ENCODE data around the gene KLRK1.
"Not testable (repeated sequence)": the region's sequence is repeated elsewhere in the genome, so short reads cannot be mapped to it uniquely, and the experiment has no call there.

Gene KLRK1

DNA sequence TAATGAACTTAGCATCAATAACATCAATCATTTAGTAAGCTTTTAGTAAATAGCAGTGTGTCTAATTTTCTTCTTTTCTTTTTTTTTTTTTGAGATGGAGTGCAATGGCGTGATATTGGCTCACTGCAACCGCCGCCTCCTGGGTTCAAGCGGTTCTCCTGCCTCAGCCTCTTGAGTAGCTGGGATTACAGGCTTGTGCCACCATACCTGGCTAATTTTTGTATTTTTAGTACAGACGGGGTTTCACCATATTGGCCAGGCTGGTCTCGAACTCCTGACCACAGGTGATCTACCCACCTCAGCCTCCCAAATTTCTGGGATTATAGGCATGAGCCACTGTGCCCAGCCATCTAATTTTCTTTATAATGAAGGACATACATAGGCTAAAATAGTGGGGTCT, 2.3 kb downstream of the KLRK1 start:
- DNase-seq, result not testable (repeated sequence)

GRCh38 chr12:10386857-10387256, 3.0 kb downstream of the KLRK1 start:
- DNase-seq, result no peak

GRCh38 chr12:10385166-10385613, 4.7 kb downstream of the KLRK1 start:
- DNase-seq, result no peak

DNA sequence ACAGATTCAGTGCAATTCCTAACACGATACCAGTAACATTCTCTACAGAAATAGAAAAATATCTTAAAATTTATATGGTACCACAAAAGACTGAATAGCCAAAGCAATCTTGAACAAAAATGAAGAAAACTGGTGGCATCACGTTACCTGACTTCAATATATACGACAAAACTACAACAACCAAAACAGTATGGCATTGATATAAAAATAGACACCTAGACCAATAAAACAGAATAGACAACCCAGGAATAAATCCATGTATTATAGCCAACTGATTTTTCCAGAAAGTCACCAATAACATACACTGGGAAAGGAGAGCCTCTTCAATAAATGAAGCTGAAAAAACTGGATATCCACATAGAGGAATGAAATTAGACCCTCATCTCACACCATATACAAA, 5.7 kb downstream of the KLRK1 start:
- no peak for DNase-seq

DNA sequence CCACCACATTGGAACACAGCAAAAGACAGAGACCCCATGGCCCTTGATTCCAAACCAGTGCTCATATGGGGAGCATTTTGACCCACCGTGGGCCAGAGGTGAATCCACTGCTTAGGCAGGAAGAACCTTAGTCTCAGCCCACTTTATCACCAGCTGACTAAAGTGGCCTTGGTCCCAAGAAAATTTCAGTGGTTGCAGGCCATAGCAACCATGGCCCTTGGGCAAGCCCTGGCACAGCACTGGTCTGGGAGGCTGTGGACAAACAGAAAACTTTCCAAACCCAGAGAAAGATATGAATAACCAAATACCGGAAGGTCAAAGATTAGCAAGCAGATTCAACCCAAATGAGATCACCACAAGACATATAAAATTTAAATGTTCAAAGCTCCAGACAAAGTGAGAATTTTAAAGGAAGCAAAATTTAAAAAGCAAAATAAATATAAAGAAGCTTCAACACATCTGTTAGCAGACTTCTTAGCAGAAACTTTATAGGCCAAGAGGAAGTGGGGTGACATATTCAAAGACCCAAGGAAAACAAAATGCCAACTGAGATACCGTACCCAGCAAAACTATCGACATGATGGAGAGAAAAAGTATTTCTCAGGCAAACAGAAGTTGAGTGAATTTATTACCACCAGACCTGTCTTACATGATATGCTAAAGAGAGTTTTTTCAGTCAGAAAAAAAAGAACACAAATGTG, 7.8 kb downstream of the KLRK1 start:
- no peak for DNase-seq

- DNase-seq, result not testable (repeated sequence)
Observed at GRCh38 chr12:10378737-10379136, 11.1 kb downstream of the KLRK1 start.

DNA sequence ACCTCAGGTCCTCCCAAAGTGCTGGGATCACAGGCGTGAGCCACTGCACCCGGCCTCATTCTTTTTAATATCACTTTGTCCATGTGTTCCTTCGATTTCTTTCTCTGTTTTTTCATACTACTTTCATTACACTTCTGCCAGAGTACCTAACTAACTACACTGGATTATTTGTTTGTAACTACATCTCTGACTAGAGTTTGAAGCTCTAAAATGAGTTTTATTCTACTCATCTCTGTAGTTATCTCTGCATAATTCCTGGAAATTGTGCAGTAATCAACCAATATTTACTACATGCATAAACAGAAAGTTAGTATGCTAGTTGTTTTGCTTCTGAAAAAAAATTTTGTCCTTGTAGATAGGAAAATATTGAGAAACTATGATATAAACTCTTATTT, 15.2 kb downstream of the KLRK1 start:
- DNase-seq, result no peak

DNA sequence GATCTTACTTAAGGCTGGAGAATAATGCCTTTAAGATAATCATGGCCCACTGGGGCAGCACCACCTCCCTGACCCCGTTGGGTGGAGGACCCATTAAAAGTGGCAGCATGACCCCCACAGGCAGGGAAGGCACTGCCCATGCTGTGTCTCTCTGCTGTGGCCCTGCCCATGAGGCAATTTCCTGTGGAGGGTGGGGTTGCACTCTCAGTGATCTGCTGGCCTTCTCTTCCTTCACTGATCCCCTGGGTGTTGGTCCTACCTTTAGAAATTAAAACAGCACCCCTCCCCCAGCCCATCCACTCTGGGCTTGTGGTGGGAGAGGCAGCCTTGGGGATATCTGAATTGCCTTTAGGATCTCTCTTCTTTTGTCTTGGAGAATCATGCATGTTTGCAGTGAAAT, 17.3 kb downstream of the KLRK1 start:
- DNase-seq, result no peak

- not testable (repeated sequence) for DNase-seq
Observed at GRCh38 chr12:10371893-10372535, 17.8 kb downstream of the KLRK1 start.

DNA sequence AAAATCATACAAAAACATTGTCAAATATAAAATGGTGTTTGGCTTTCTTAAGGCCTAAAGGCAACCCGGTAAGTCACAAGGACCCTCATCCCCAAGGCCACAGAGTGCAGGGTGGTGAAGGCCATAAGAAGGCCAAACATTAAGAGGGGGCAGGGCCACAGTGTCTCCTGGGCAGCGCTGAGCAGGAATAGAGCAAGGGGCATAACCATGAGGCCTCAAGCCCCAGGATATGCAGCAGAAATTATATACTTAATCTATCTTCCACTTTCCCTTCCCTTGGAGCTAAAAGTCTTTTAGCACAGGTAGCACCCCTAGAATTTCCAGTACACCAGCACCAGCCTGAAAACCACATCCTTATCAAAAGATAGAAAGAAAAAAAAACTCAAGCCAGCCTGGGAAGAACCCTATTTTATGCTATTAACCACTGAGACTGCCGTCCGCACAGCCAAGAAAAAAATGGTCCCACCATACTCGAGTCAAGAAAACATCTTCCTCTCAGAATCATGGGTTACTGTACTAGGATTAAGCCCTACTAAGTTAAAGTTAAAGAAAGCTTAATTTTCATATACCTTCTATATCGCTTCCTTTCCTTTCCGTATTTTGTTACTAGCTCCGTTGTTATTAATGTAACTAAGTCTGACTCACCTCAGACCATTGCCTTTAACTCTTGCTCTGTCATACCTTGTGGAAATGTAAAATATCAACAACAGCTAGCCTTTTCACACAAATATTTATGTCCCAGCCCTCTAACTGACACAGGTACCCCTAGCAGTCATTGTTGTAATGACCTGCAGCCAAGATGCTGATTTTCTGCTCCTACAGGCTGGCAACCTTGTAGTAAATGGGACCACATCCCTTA, 20.1 kb downstream of the KLRK1 start:
- DNase-seq, result no peak

DNA sequence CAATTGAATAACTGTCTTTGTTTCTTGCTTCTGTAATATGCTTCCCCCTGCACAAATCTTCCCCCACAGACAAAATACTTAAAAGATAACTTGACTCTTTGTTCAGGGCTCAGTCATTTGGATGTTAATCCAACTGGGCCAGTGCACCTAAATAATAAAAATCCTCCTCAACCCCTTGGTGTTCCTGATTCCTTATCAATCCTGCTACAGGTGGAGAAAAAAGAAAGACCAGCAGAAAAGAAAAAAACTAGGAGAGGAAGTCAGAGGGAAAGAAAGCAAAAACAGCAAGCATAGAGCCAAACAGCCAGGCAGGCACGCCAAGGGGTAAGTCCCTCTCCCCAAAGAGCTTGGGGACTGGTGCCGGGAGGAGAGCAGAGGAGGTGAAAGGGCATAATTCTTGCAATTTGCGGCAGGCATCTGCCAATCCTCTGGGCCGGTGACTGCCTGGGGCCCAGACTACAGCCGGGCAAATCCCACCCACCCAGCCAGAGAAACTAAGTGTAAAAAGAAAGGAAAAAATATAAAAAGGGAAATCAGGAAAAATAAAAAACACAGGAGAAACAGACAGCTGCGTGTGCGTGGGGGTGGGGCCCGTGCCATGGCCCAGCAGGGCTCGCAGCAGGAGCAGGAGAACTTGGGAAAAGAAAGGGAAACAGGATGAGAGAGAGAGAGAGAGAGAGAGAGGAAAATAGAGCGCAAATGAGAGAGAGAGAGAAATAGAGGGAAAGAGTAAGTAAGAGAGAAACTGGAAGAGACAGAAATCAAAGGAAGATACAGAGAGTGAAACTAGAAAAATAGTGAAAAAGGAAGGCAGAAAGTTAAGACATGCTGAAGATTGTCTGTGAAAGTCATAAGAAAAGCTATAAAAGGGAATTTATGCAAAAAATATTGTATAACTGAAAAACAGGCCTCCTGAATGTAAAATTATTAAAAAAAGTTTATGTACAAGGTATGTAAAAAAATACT, 21.4 kb downstream of the KLRK1 start:
- DNase-seq, result no peak

DNA sequence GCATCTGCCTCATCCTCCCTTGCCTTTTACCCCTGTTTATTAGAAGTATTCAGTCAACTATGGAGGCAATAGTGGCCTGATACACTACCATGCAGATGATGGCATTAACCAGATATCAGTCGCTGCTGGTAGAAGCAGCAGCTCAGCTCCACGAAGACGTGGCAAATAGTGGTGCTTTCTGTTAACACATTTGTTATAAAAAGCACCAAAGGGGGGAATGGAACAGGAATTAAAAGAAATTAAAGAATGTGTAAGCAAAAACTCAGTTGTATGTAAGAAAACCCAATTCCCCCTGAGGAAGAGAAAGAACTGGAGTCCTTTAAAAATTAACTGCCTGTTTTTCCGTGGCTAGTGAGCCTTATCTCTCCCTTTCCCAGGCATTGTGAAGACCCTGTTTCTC, 22.1 kb downstream of the KLRK1 start:
- not testable (repeated sequence) for DNase-seq

DNA sequence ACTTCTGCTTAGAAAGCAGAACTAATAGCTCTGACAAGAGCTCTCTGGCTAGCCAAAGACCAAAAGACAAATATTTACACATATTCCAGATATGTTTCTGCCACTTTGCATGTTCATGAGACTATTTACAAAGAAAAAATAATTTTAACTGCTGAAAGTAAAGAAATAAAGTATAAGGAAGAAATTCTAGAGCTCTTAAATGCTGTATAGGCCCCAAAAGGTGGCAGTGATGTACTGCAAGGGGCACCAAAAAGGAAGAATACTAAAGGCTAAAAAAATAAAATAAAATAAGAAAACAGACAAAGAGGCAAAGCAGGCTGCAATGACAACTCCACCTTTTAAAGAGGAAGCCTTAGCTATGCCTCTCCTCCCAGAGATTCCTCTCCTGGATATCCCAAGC, 23.0 kb downstream of the KLRK1 start:
- DNase-seq, result peak; percentile 45

- peak; percentile 56 for DNase-seq
Observed at GRCh38 chr12:10365696-10366405, 24.0 kb downstream of the KLRK1 start.

DNA sequence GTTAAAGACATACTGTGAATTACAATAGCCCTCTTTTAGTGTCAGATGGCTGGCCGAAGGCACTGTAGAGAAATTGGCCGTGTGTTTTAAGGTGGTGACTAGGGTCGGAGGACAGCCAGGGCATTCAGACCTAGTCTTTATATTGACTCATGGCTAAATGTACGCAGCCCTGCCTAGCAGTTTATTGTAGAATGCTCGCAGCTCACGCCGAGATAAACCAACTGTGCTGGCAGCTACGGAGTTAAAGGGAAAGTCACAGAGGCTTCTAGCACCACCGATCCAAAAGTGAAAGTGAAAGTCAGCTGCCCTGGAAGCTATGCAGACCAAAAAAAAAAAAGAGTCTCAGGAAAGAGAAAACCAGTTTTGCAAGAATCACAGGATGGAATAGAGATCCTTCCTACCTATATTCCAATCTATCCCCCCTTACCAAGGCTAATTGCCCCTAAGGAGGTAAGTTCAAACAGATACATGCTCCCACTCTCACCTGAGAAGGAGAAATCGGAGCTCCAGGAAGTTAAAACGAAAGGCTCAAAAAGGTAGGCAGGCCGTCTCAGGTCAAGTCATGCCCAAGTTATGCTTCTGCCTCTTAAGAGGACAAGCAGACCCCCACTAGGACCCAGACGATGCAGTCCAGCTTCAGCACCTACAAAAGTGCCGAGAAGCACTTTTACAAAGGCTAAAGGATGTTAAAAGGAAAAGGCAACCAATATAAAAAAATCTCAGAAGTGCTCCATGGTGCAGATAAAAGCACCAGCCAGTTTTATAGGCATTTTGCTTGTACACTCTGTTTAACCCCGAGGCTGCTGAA, 24.8 kb downstream of the KLRK1 start:
- peak; percentile 89 for DNase-seq

DNA sequence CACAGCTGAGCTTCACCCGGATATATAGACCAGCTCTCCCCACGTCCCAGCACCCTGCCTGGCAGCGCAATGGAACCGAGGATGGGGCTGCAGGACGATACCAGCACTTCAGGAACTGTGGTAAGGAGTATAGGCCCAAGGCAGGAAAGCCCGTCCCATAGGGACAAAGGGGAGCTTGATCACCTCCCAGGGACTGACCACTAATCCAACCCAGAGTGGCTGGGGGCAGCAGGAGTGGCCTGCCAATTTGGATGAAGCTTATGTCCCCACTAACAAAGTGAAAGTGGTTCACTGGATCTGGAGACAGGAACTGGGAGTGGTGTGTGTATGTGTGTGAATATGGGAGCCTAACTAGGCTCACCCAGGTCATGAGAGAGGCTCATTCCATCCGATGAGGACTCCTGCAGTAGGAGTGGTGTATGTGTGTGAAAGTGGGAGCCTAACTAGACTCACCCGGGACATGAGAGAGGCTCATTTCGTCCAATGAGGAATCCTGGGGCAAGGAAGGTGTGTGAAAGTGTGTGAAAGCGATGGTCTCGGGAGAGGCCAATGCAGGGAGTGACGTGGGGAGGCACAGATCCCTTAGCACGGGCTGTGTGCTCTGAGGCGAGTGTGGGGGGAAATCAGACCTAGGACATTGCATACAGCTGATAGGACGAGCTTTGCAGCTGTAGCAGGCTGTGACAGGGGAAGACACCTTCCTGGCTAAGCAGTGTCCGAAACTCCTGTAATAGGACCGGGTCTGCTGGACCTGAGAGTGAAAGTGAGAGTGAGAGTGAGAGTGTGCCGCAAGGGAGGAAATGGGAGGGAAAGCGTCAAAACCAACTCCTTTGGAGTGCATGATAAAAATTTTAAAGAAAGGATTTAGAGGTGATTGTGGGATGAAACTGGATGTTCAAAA, 25.7 kb downstream of the KLRK1 start:
- peak; percentile 74 for DNase-seq

- DNase-seq, result no peak
Observed at GRCh38 chr12:10363658-10363913, 26.3 kb downstream of the KLRK1 start.

- no peak for DNase-seq
Observed at GRCh38 chr12:10362828-10363657, 26.8 kb downstream of the KLRK1 start.

DNA sequence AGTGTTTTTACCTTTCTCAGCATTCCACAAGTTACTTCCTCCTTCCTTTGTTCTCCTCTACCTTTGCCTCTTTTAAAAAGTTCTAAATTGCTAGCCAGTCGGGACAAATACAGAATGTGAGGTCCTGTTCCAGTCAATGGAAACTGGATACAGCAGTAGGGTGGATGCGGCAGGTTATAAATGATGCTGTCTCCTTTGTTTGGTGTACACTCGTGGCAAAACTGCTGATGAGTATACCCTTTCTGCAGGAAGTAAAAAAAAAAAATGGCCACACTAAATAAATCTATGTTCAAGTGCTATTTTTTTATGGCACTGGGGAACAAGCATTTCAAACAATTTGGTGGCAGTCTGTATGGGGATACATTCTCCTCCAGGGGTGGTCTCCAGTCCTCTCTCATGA, 27.5 kb downstream of the KLRK1 start:
- no peak for DNase-seq

Measured in NCI-H510A treated with DMSO at 0.1 percent for 48 hours (cell line).